ENCODE data around the gene C5AR2. TPM values are rescaled to one million over a fixed set of nuclear protein-coding genes. Genes with fewer than 3 reads are reported as not detected.

The C5AR2 gene
- total RNA-seq, 1 donor from 2014 or later: not detected

DNA sequence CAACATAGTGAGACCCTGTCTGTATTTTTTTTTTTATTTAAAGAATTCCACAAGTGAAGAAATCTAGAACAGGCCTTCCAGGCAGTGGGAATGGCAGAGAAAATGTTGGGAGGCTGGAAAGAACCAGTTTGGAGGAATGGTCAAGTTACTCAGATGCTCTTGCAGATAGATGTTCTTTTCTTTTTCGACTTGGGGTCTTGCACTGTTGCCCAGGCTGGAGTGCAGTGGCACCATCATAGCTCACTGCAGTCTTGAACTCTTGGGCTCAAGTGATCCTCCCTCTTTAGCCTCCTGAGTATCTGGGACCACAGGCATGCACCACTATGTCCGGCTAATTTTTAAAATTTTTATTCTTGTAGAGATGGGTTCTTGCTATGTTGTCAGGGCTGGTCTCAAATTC lies 21.7 kb upstream of the C5AR2 start:
- Histone ChIP-seq H3K79me2 (ENCODE audit: insufficient read depth, low read length) (no peaks in the 10 kb centered on the region), H3K9ac (ENCODE audit: low read length) (no peak overlapping the region), H3K4me1 (ENCODE audit: insufficient read depth, low read length) (peaks cover 3% of the 10 kb centered on the region), H3K4me3 (ENCODE audit: insufficient read depth, low read depth, low read length) (no peak overlapping the region), H3K36me3 (ENCODE audit: insufficient read depth, low read length) (no peaks in the 10 kb centered on the region), H2AFZ (ENCODE audit: low read depth, low read length) (no peak overlapping the region), H3K27ac (ENCODE audit: low read depth, low read length) (no peak overlapping the region), H4K20me1 (ENCODE audit: insufficient read depth, low read length) (no peaks in the 10 kb centered on the region), H3K9me3 (ENCODE audit: insufficient read depth, low read depth, low read length) (no peaks in the 10 kb centered on the region), H3K4me2 (ENCODE audit: low read length) (no peak overlapping the region), H3K27me3 (ENCODE audit: insufficient read depth, low read length) (peaks cover 3% of the 10 kb centered on the region)
- peaks cover 11% of the 10 kb centered on the region for H3K9me3 Mint-ChIP-seq (ENCODE audit: unreplicated experiment)
- no peak for TF ChIP-seq EZH2 (IDR thresholded peaks at IDR 0.05; ENCODE audit: insufficient read depth, low read length)
- TF ChIP-seq, protein P1, sequence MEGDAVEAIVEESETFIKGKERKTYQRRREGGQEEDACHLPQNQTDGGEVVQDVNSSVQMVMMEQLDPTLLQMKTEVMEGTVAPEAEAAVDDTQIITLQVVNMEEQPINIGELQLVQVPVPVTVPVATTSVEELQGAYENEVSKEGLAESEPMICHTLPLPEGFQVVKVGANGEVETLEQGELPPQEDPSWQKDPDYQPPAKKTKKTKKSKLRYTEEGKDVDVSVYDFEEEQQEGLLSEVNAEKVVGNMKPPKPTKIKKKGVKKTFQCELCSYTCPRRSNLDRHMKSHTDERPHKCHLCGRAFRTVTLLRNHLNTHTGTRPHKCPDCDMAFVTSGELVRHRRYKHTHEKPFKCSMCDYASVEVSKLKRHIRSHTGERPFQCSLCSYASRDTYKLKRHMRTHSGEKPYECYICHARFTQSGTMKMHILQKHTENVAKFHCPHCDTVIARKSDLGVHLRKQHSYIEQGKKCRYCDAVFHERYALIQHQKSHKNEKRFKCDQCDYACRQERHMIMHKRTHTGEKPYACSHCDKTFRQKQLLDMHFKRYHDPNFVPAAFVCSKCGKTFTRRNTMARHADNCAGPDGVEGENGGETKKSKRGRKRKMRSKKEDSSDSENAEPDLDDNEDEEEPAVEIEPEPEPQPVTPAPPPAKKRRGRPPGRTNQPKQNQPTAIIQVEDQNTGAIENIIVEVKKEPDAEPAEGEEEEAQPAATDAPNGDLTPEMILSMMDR (IDR thresholded peaks at IDR 0.05; ENCODE audit: insufficient read depth, low read depth, low read length): no peak
- H3K4me1 Mint-ChIP-seq (ENCODE audit: low read depth, unreplicated experiment): peaks cover 3% of the 10 kb centered on the region
- no peak overlapping the region for H3K27ac Mint-ChIP-seq (ENCODE audit: unreplicated experiment)
- peaks cover 32% of the 10 kb centered on the region for H3K36me3 Mint-ChIP-seq (ENCODE audit: low read depth, unreplicated experiment)
- H3K4me3 Mint-ChIP-seq (ENCODE audit: unreplicated experiment): no peak overlapping the region
- DNase-seq (ENCODE audit: low read depth) (no peak), FAIRE-seq (no peak)
- H3K27me3 Mint-ChIP-seq (ENCODE audit: low read depth, unreplicated experiment): peaks cover 7% of the 10 kb centered on the region

DNA sequence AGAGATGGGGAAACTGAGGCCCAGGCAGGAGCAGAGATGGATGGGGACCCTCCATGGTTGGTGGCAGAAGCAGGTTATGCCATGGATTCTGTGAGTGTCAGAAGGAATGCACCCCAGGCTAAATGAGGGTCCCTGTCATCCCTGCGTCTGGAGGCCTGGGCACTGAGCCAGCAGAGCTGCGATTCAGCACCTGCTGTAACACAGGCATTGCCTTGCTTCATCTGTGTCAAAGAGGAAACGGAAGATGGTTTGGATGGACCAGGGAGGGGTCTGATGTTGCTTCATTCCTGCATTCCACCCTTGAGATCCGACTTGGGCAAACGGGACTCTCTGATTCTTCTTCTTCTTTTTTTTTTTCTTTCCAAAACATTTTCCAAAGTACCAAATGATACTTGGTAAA lies 21.2 kb upstream of the C5AR2 start:
- Mint-ChIP-seq H3K4me1 (ENCODE audit: low read depth, unreplicated experiment) (peaks cover 7% of the 10 kb centered on the region), H3K27me3 (ENCODE audit: low read depth, unreplicated experiment) (peaks cover 7% of the 10 kb centered on the region), H3K4me3 (ENCODE audit: unreplicated experiment) (no peak overlapping the region), H3K9me3 (ENCODE audit: unreplicated experiment) (peaks cover 11% of the 10 kb centered on the region), H3K27ac (ENCODE audit: unreplicated experiment) (no peak overlapping the region), H3K36me3 (ENCODE audit: low read depth, unreplicated experiment) (peaks cover 30% of the 10 kb centered on the region)
- TF ChIP-seq, protein P1 (IDR thresholded peaks at IDR 0.05; ENCODE audit: insufficient read depth, low read depth, low read length): no peak
- TF ChIP-seq EZH2 (IDR thresholded peaks at IDR 0.05; ENCODE audit: insufficient read depth, low read length): no peak
- no peaks in the 10 kb centered on the region for H3K9me3 ChIP-seq (ENCODE audit: insufficient read depth, low read depth, low read length)
- DNase-seq (ENCODE audit: low read depth) (no peak), FAIRE-seq (no peak)
- H3K36me3 ChIP-seq (ENCODE audit: insufficient read depth, low read length): no peaks in the 10 kb centered on the region
- no peaks in the 10 kb centered on the region for H4K20me1 ChIP-seq (ENCODE audit: insufficient read depth, low read length)
- H2AFZ ChIP-seq (ENCODE audit: low read depth, low read length): no peak overlapping the region
- H3K4me3 ChIP-seq (ENCODE audit: insufficient read depth, low read depth, low read length): no peak overlapping the region
- H3K27ac ChIP-seq (ENCODE audit: low read depth, low read length): no peak overlapping the region
- no peak overlapping the region for H3K4me2 ChIP-seq (ENCODE audit: low read length)
- H3K79me2 ChIP-seq (ENCODE audit: insufficient read depth, low read length): no peaks in the 10 kb centered on the region
- H3K9ac ChIP-seq (ENCODE audit: low read length): no peak overlapping the region
- H3K4me1 ChIP-seq (ENCODE audit: insufficient read depth, low read length): peaks cover 7% of the 10 kb centered on the region
- H3K27me3 ChIP-seq (ENCODE audit: insufficient read depth, low read length): peaks cover 3% of the 10 kb centered on the region

DNA sequence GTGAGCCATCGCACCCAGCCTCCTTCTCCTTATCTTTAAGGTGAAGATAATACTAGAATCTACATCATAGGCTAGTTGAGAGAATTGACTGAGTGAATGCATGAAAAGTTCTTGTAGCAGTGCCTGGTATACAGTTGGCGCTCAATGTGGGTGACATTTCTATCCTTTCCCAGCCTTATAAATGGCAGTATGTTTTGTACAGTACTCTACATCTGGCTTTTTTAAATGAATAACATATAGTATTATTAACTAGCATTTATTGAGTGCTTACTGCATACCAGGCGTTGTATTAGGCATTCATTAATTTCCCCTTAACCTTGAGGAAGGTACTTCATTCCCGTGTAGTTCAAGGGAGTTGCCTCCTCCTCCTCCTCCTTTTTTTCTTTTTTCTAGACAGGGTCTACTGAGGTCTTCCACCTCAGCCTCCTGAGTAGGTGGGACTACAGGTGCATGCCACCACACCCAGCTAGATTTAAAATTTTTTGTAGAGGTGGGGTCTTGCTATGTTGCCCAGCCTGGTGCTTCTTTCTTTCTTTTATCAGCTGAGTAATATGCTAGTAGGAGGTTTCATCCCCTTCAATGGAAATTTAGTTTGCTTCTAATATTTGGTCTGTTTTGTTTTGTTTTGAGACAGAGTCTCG lies 19.5 kb upstream of the C5AR2 start:
- Histone ChIP-seq H3K9ac (ENCODE audit: low read length) (no peak overlapping the region), H3K9me3 (ENCODE audit: insufficient read depth, low read depth, low read length) (no peaks in the 10 kb centered on the region), H3K4me2 (ENCODE audit: low read length) (no peak overlapping the region), H3K4me3 (ENCODE audit: insufficient read depth, low read depth, low read length) (no peak overlapping the region), H3K27me3 (ENCODE audit: insufficient read depth, low read length) (peaks cover 3% of the 10 kb centered on the region), H3K36me3 (ENCODE audit: insufficient read depth, low read length) (no peaks in the 10 kb centered on the region), H3K79me2 (ENCODE audit: insufficient read depth, low read length) (no peaks in the 10 kb centered on the region), H4K20me1 (ENCODE audit: insufficient read depth, low read length) (no peaks in the 10 kb centered on the region), H2AFZ (ENCODE audit: low read depth, low read length) (no peak overlapping the region), H3K4me1 (ENCODE audit: insufficient read depth, low read length) (peaks cover 7% of the 10 kb centered on the region), H3K27ac (ENCODE audit: low read depth, low read length) (no peak overlapping the region)
- FAIRE-seq (no peak), DNase-seq (ENCODE audit: low read depth) (no peak)
- no peak overlapping the region for H3K4me3 Mint-ChIP-seq (ENCODE audit: unreplicated experiment)
- H3K9me3 Mint-ChIP-seq (ENCODE audit: unreplicated experiment): peaks cover 10% of the 10 kb centered on the region
- H3K4me1 Mint-ChIP-seq (ENCODE audit: low read depth, unreplicated experiment): peaks cover 7% of the 10 kb centered on the region
- no peak overlapping the region for H3K27ac Mint-ChIP-seq (ENCODE audit: unreplicated experiment)
- peaks cover 24% of the 10 kb centered on the region for H3K36me3 Mint-ChIP-seq (ENCODE audit: low read depth, unreplicated experiment)
- H3K27me3 Mint-ChIP-seq (ENCODE audit: low read depth, unreplicated experiment): peaks cover 4% of the 10 kb centered on the region
- TF ChIP-seq EZH2 (IDR thresholded peaks at IDR 0.05; ENCODE audit: insufficient read depth, low read length): no peak
- TF ChIP-seq, protein P1 (IDR thresholded peaks at IDR 0.05; ENCODE audit: insufficient read depth, low read depth, low read length): no peak

All from astrocyte (in vitro differentiated cells and primary cell).